Measurements from ENCODE around the gene TMEM218. TPM values are rescaled to one million over a fixed set of nuclear protein-coding genes. Genes with fewer than 3 reads are reported as not detected.

TMEM218 gene
- polyA plus RNA-seq, 2 donors, result 11.5 to 18.8 TPM

GRCh38 chr11:125053167-125053566 is 58.3 kb downstream of the TMEM218 start:
- Histone ChIP-seq H3K27me3 (ENCODE audit: control insufficient read depth in 1 of 2, insufficient read depth in 2 of 2, low read length in 2 of 2) (no peaks in the 10 kb centered on the region), H3K9me3 (ENCODE audit: control insufficient read depth in 2 of 2, insufficient read depth in 1 of 2, low read depth in 1 of 2, low read length in 1 of 2) (no peaks in the 10 kb centered on the region), H3K4me3 (ENCODE audit: low read depth in 1 of 2, low read length in 2 of 2) (no peak overlapping the region), H3K4me1 (ENCODE audit: control insufficient read depth in 2 of 2, insufficient read depth in 2 of 2, low read length in 1 of 2) (no peaks in the 10 kb centered on the region), H3K36me3 (ENCODE audit: control insufficient read depth in 2 of 2, insufficient read depth in 2 of 2, low read length in 1 of 2) (no peaks in the 10 kb centered on the region), H3K27ac (ENCODE audit: low read depth in 2 of 2, low read length in 1 of 2) (no peak overlapping the region)
- 66 to 69% methylated on average over 1 of the region's 1 CpG for WGBS, 2 donors

GRCh38 chr11:125052047-125052446 is 59.4 kb downstream of the TMEM218 start:
- no peaks in the 10 kb centered on the region for H3K4me1 ChIP-seq (ENCODE audit: control insufficient read depth in 2 of 2, insufficient read depth in 2 of 2, low read length in 1 of 2)
- no peak overlapping the region for H3K4me3 ChIP-seq (ENCODE audit: low read depth in 1 of 2, low read length in 2 of 2)
- H3K36me3 ChIP-seq (ENCODE audit: control insufficient read depth in 2 of 2, insufficient read depth in 2 of 2, low read length in 1 of 2), result no peaks in the 10 kb centered on the region
- H3K9me3 ChIP-seq (ENCODE audit: control insufficient read depth in 2 of 2, insufficient read depth in 1 of 2, low read depth in 1 of 2, low read length in 1 of 2), result no peaks in the 10 kb centered on the region
- H3K27ac ChIP-seq (ENCODE audit: low read depth in 2 of 2, low read length in 1 of 2), result no peak overlapping the region
- H3K27me3 ChIP-seq (ENCODE audit: control insufficient read depth in 1 of 2, insufficient read depth in 2 of 2, low read length in 2 of 2), result no peaks in the 10 kb centered on the region

- WGBS, 2 donors, result 82 to 85% methylated on average over 4 of the region's 4 CpGs
- H3K36me3 ChIP-seq (ENCODE audit: control insufficient read depth in 2 of 2, insufficient read depth in 2 of 2, low read length in 1 of 2), result no peaks in the 10 kb centered on the region
- H3K4me1 ChIP-seq (ENCODE audit: control insufficient read depth in 2 of 2, insufficient read depth in 2 of 2, low read length in 1 of 2), result no peaks in the 10 kb centered on the region
- H3K4me3 ChIP-seq (ENCODE audit: low read depth in 1 of 2, low read length in 2 of 2), result no peak overlapping the region
- H3K9me3 ChIP-seq (ENCODE audit: control insufficient read depth in 2 of 2, insufficient read depth in 1 of 2, low read depth in 1 of 2, low read length in 1 of 2), result no peaks in the 10 kb centered on the region
- no peak overlapping the region for H3K27ac ChIP-seq (ENCODE audit: low read depth in 2 of 2, low read length in 1 of 2)
- no peaks in the 10 kb centered on the region for H3K27me3 ChIP-seq (ENCODE audit: control insufficient read depth in 1 of 2, insufficient read depth in 2 of 2, low read length in 2 of 2)
These were observed 62.1 kb downstream of the TMEM218 start for GRCh38 chr11:125049164-125049792.

Other genes starting within 250 kb of the TMEM218 start
- gene ROBO3, start 246.2 kb downstream of the TMEM218 start, polyA plus RNA-seq, result 10 to 100 TPM in 1 of 2 donors, 1 to 10 TPM in 1; 8.6 to 20.6 TPM
- 1 to 10 TPM; 3.2 TPM for gene ROBO4, start 213.8 kb downstream of the TMEM218 start, polyA plus RNA-seq
- not detected for gene HEPN1, start 192.4 kb downstream of the TMEM218 start, polyA plus RNA-seq
- under 1 TPM; 0.02 TPM for gene HEPACAM, start 175.6 kb downstream of the TMEM218 start, polyA plus RNA-seq
- gene CCDC15, start 157.4 kb downstream of the TMEM218 start, polyA plus RNA-seq, result under 1 TPM; 0.69 to 0.87 TPM
- gene SLC37A2, start 48.3 kb downstream of the TMEM218 start, polyA plus RNA-seq, result 10 to 100 TPM; 21.7 to 27.0 TPM
- under 1 TPM; 0.24 to 0.43 TPM for gene PKNOX2, start 53.1 kb upstream of the TMEM218 start, polyA plus RNA-seq